GM12801 (cell line): Measurements from ENCODE around the gene SUSD2.

Source experiments
- TF ChIP-seq, protein P1 (sequence below): IDR thresholded peaks from one replicate; pipeline ENCODE4 v1.5.1; 2011; ENCODE audit warnings: control low read depth; ENCODE audit not compliant: insufficient read length; ENCODE audit errors: extremely low read depth

Gene SUSD2

DNA sequence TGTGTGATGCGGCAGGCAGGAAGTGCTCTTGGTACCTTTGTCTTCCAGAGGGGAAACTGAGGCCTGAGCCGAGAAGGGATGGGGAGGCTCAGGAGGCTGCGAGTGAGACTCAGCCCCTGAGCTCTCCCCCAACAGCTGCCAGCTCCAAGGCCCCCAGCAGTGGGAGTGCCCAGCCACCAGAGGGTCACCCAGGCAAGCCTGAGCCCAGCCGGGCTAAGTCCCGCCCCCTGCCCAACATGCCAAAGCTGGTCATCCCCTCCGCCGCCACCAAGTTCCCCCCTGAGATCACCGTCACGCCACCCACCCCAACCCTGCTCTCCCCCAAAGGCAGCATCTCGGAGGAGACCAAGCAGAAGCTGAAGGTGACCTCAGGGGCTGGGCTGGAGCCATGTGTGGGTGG is 3.8 kb upstream of the SUSD2 start:
- TF ChIP-seq, protein P1, sequence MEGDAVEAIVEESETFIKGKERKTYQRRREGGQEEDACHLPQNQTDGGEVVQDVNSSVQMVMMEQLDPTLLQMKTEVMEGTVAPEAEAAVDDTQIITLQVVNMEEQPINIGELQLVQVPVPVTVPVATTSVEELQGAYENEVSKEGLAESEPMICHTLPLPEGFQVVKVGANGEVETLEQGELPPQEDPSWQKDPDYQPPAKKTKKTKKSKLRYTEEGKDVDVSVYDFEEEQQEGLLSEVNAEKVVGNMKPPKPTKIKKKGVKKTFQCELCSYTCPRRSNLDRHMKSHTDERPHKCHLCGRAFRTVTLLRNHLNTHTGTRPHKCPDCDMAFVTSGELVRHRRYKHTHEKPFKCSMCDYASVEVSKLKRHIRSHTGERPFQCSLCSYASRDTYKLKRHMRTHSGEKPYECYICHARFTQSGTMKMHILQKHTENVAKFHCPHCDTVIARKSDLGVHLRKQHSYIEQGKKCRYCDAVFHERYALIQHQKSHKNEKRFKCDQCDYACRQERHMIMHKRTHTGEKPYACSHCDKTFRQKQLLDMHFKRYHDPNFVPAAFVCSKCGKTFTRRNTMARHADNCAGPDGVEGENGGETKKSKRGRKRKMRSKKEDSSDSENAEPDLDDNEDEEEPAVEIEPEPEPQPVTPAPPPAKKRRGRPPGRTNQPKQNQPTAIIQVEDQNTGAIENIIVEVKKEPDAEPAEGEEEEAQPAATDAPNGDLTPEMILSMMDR: no peak

DNA sequence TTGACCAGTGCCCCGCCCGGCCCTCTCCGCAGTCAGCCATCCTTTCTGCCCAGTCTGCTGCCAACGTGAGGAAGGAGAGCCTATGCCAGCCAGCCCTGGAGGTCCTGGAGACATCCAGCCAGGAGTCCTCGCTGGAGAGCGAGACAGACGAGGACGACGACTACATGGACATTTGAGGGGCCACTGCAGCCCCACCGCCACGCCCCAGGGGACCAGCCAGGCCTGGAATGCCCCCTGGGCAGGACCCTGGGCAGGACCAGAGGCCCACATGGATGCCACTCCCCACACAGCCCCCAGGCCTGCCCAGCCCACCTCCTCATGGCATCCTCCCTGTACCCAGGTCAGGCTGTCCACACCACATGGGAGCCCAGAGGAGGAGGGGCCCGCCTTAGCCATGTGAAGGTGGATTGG is 3.3 kb upstream of the SUSD2 start:
- TF ChIP-seq, protein P1: no peak

DNA sequence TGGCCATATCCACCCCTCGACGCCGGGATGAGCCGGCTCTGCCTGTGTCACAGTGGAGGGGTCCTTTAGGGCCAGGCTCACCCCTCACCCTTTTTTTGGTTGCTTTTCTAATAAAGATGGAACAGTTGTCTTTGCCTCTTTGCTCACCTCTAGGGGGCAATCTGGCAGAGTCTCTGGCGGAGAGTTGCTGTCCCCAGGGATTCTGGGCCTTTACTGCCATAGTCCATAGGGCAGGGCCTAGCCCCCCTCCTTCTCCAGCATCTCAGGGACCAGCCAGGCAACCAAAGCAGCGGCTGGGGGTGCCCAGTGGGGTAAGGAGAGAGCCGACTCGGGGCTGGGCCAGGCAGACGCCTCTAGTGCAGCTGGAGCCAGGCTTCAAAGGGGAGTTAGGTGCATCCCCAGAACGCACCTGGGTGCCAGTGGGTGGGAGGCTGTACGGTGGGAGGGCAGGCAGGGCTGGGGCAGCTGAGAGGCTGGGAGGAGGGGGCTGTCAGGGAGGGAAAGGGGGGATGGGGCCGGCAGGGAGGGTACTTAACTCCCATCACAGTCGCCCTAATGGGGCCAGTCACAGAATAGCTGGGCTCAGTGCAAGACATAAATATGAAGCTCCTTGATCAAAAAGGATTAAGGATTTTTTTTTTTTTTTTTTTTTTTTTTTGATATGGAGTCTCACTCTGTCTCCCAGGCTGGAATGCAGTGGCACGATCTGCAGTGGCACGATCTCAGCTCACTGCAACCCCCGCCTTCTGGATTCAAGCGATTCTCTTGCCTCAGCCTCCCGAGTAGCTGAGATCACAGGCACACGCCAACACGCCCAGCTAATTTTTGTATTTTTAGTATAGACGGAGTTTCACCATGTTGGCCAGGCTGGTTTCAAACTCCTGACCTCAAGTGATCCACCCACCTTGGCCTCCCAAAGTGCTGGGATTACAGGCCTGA is 2.5 kb upstream of the SUSD2 start:
- TF ChIP-seq, protein P1: no peak

DNA sequence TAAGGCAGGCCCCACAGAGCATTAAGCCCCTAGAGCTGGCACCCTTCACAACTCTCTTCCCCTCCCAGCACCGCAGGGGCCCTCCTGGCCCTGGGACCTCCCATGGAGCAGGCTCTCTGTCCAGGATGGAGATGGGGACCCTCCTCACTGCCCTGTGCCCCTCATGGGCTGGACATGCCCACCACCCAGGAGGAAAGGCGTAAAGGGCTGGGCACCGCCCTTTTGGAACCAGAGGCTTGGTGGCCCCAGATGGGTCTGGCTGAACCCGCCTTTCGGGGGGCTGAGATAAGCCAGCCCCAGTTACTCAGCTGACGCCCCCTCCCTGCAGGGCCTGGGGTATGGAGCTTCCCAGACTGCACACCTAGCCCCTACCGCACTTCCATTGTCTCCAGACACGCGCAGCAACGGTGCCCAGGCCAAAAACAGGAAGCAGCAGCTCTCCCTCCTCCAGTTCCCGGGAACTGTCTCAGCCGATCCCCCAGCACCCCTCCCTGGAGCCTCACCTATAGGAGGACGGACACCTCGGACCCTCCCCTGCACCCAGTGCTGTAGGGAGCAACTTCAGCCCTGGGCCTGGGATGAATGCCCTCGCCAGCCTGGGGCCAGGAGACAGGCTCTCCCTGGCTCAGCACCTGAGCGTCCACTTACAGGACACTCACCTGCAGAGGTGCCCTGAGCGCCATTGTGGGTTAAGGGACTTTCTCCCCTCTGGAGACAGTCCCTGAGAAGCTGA is 1.6 kb upstream of the SUSD2 start:
- TF ChIP-seq, protein P1: no peak

DNA sequence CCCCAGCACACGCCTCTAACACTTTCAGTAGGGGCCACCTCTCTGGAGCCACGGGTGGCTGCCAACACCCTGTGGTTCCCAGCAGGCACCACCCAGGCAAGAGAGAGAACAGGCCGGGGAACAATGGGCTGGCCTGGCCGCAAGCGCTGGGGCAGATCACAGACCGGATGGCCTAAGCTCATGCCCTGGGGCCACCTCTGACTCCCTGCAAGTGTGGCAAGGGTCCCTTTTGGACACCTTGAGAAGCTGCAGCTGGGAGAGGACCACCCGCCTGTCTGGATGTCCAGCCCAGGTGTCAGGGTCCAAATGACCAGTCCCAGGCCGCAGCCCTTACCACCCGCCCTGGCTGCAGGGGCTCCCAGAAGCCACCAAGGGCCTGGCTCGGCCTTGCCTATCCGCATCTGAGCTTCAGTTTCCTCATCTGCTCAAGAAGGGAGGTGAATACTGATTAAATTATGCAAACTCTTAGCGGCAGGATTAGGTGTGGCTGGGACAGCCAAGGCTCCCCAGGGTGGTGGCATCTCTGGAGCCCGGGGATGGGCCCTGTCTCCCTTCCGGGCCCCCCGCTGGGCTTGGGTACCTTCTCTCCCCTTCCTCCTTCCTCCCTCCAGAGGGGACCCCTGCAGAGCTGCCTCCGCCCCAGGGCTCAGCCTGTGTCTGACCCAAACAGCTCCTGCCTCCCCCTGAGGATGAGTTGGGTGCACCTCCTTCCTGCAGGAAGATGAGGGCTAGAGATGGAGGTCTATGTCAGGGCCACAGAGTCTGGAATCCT is 785 bp upstream of the SUSD2 start:
- TF ChIP-seq, protein P1: no peak

DNA sequence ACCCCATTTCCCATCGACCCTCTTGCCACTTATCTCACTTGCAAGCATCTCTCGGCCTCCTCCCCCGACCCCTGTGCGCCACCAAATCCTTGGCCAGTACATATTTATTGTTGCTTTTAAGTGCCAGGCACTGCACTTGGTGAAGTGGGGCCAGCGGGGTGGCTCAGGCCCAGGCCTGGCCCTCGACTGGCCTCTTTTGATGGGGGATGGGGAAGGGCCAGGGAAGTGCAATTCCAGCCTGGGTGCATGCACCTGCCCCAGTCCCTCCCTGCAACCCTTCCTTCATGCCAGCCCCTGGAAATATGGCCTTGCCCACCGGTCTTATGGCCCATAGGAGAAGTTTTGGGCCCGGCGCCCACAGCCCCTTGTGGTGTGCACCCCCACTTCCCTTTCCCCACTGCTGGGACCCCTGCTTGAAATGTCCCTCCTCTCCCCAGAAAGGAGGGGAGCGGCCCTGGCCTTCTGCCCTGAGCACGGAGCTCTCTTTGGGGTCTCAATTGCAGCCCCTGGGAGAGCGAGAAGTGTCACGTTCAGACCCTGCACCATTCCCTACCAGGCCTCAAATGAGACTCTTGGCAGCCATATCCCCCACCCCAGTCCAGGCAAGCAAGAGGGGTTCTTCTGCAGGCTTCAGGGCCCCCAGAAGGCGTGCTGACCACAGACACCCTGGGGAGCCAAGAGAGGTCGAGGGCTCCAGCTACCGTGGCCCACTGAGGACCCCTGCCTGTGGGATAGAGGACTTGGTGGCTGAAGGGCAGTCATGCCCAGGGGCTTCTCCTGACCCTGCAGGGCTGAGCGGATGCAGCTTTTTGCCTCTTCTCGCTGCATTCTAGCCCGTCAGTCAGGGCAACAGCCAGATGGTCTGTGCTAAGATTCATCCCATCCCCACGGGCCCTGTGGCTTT is 961 bp downstream of the SUSD2 start:
- TF ChIP-seq, protein P1: no peak
